Activated naive CD4-positive, alpha-beta T cell treated with anti-CD3 and anti-CD28 coated beads, Interleukin-2, amount 50 U/mL, for 72 hours (primary cell): Measurements from ENCODE around the gene PROX1. TPM values are rescaled to one million over a fixed set of nuclear protein-coding genes. Genes with fewer than 3 reads are reported as not detected.
"Not testable (repeated sequence)": the region's sequence is repeated elsewhere in the genome, so short reads cannot be mapped to it uniquely, and the experiment has no call there.

Experiments used
- ATAC-seq, 2 donors: fragments of 150-1000 bp; cut with Tn5 transposase; 2 replicates each; pipeline ENCODE4 v1.10.0; 2021; ENCODE audit warnings: mild to moderate bottlenecking in 2 of 2, moderate library complexity in 2 of 2
- DNase-seq, 2 donors: peaks; one replicate each; pipeline ENCODE4 v3.0.0; 2021 to 2022; ENCODE audit warnings: low spot score in 2 of 2
- H3K27ac Mint-ChIP-seq, 2 donors: one replicate each; pipeline ENCODE4 v1.8.0; 2022; ENCODE audit warnings: mild to moderate bottlenecking in 2 of 2, mixed read lengths in 2 of 2
- H3K36me3 Mint-ChIP-seq, 2 donors: one replicate each; pipeline ENCODE4 v1.8.0; 2022; ENCODE audit warnings: mixed read lengths in 2 of 2
- H3K9me3 Mint-ChIP-seq, 2 donors: one replicate each; pipeline ENCODE4 v1.8.0; 2022; ENCODE audit warnings: mixed read lengths in 2 of 2
- total RNA-seq, 2 donors: library from RNA; stranded (reverse); gene quantifications; one replicate each; pipeline ENCODE4 v1.2.3, GENCODE V29; 2022

Gene PROX1
- total RNA-seq, 2 donors from 2014 or later, result 0.08 to 0.34 TPM

GRCh38 chr1:214067853-214068703 is 80.3 kb downstream of the PROX1 start:
- H3K36me3 Mint-ChIP-seq, result no peaks in the 10 kb centered on the region
- ATAC-seq (no peak), DNase-seq (no peak)
- H3K9me3 Mint-ChIP-seq, result no peaks in the 10 kb centered on the region
- no peak overlapping the region for H3K27ac Mint-ChIP-seq

GRCh38 chr1:214068979-214069378 is 81.2 kb downstream of the PROX1 start:
- DNase-seq, result no peak
- H3K27ac Mint-ChIP-seq, result no peak overlapping the region
- H3K9me3 Mint-ChIP-seq, result no peaks in the 10 kb centered on the region
- ATAC-seq, result no peak
- H3K36me3 Mint-ChIP-seq, result peaks cover 0 to 5% of the 10 kb centered on the region in 2 donors

GRCh38 chr1:214071469-214071868 is 83.7 kb downstream of the PROX1 start:
- ATAC-seq (no peak), DNase-seq (no peak)
- Mint-ChIP-seq H3K9me3 (no peaks in the 10 kb centered on the region), H3K27ac (no peak overlapping the region), H3K36me3 (peaks cover 0 to 5% of the 10 kb centered on the region in 2 donors)

GRCh38 chr1:214072426-214073157 is 84.8 kb downstream of the PROX1 start:
- H3K36me3 Mint-ChIP-seq, result peaks cover 0 to 5% of the 10 kb centered on the region in 2 donors
- no peaks in the 10 kb centered on the region for H3K9me3 Mint-ChIP-seq
- no peak for ATAC-seq
- no peak for DNase-seq
- H3K27ac Mint-ChIP-seq, result no peak overlapping the region

GRCh38 chr1:214074477-214074876 is 86.7 kb downstream of the PROX1 start:
- H3K9me3 Mint-ChIP-seq, result no peaks in the 10 kb centered on the region
- DNase-seq, result no peak

GRCh38 chr1:214075305-214075998 is 87.7 kb downstream of the PROX1 start:
- no peak for ATAC-seq
- DNase-seq, result no peak
- Mint-ChIP-seq H3K27ac (no peak overlapping the region), H3K9me3 (peaks cover 0 to 4% of the 10 kb centered on the region in 2 donors), H3K36me3 (peaks cover 0 to 5% of the 10 kb centered on the region in 2 donors)

More at GRCh38 chr1:214074477-214074876, 86.7 kb downstream of the PROX1 start:
- Mint-ChIP-seq H3K36me3 (peaks cover 0 to 5% of the 10 kb centered on the region in 2 donors), H3K27ac (no peak overlapping the region)
- ATAC-seq, result no peak

GRCh38 chr1:214075999-214076707 is 88.4 kb downstream of the PROX1 start:
- ATAC-seq, result no peak
- peaks cover 0 to 5% of the 10 kb centered on the region in 2 donors for H3K36me3 Mint-ChIP-seq
- peaks cover 0 to 4% of the 10 kb centered on the region in 2 donors for H3K9me3 Mint-ChIP-seq
- DNase-seq, result no peak
- H3K27ac Mint-ChIP-seq, result no peak overlapping the region

- H3K27ac Mint-ChIP-seq, result no peak overlapping the region
- H3K9me3 Mint-ChIP-seq, result peaks cover 0 to 4% of the 10 kb centered on the region in 2 donors
- peaks cover 0 to 5% of the 10 kb centered on the region in 2 donors for H3K36me3 Mint-ChIP-seq
- no peak for DNase-seq
- no peak for ATAC-seq
Measured at GRCh38 chr1:214076708-214077065, 88.9 kb downstream of the PROX1 start.

GRCh38 chr1:214078950-214079349 is 91.2 kb downstream of the PROX1 start:
- peaks cover 0 to 4% of the 10 kb centered on the region in 2 donors for H3K9me3 Mint-ChIP-seq
- H3K27ac Mint-ChIP-seq, result no peak overlapping the region
- ATAC-seq, result no peak
- peaks cover 0 to under 1% of the 10 kb centered on the region in 2 donors for H3K36me3 Mint-ChIP-seq
- DNase-seq, result no peak

- Mint-ChIP-seq H3K36me3 (peaks cover 0 to 7% of the 10 kb centered on the region in 2 donors), H3K9me3 (peaks cover under 1 to 5% of the 10 kb centered on the region in 2 donors), H3K27ac (no peak overlapping the region)
- no peak for DNase-seq
- no peak for ATAC-seq
Measured at GRCh38 chr1:214085325-214085724, 97.6 kb downstream of the PROX1 start.

GRCh38 chr1:214086945-214087344 is 99.2 kb downstream of the PROX1 start:
- DNase-seq (no peak), ATAC-seq (no peak)
- H3K36me3 Mint-ChIP-seq, result peaks cover 0 to 7% of the 10 kb centered on the region in 2 donors
- peaks cover 0 to 8% of the 10 kb centered on the region in 2 donors for H3K9me3 Mint-ChIP-seq
- H3K27ac Mint-ChIP-seq, result no peak overlapping the region

GRCh38 chr1:214089003-214089402 is 101.2 kb downstream of the PROX1 start:
- peaks cover 6 to 13% of the 10 kb centered on the region in 2 donors for H3K9me3 Mint-ChIP-seq
- H3K27ac Mint-ChIP-seq, ATAC-seq, DNase-seq: not testable (repeated sequence)
- H3K36me3 Mint-ChIP-seq, result peaks cover 0 to 19% of the 10 kb centered on the region in 2 donors
